ENCODE measurements around the gene GABRG3.

DNA sequence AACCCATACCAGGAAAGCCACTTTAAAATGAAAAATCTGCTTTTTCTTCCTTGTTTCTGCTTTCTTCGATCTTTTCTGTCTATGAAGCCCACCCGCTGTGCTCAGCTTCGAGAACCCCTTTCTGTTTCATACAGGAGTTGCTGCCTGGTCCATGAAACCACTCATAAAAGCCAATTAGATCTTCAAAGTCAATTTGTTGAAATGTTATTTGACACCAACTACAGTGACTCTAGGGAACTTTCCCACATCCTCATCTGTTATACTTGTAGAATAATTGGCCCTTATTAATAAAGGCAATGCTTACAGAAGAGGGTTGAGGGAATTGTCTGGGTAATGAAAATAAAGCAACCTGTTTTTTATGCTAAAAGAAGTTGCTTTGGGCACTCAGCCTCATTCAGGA, 604.5 kb downstream of the GABRG3 start:
- TF ChIP-seq, protein P1, sequence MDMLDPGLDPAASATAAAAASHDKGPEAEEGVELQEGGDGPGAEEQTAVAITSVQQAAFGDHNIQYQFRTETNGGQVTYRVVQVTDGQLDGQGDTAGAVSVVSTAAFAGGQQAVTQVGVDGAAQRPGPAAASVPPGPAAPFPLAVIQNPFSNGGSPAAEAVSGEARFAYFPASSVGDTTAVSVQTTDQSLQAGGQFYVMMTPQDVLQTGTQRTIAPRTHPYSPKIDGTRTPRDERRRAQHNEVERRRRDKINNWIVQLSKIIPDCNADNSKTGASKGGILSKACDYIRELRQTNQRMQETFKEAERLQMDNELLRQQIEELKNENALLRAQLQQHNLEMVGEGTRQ (IDR thresholded peaks at IDR 0.05; ENCODE audit: borderline replicate concordance, low read depth, low read length) = no peak
- TF ChIP-seq JUND (IDR thresholded peaks at IDR 0.05; ENCODE audit: low read depth, low read length) (no peak), BRCA1 (IDR thresholded peaks at IDR 0.05; ENCODE audit: low read depth, low read length) (no peak), NFYA (IDR thresholded peaks at IDR 0.05; ENCODE audit: borderline replicate concordance, low read depth, low read length) (no peak), CREB1 (IDR thresholded peaks at IDR 0.05; ENCODE audit: low read depth) (no peak), POLR2A (IDR thresholded peaks at IDR 0.05; ENCODE audit: low read depth, low read length) (no peak), POLR2AphosphoS5 (IDR thresholded peaks at IDR 0.05; ENCODE audit: low read length) (no peak), CBX5 (IDR thresholded peaks at IDR 0.05; ENCODE audit: low read depth) (no peak), NBN (IDR thresholded peaks at IDR 0.05) (no peak), ETV6 (conservative IDR thresholded peaks at IDR 0.05 in 1 of 2, IDR thresholded peaks at IDR 0.05 in 1 of 2; ENCODE audit: borderline replicate concordance in 1 of 2, low read depth in 1 of 2) (no peak), GATAD2B (conservative IDR thresholded peaks at IDR 0.05; ENCODE audit: low read depth) (no peak)
- TF ChIP-seq, protein P2, sequence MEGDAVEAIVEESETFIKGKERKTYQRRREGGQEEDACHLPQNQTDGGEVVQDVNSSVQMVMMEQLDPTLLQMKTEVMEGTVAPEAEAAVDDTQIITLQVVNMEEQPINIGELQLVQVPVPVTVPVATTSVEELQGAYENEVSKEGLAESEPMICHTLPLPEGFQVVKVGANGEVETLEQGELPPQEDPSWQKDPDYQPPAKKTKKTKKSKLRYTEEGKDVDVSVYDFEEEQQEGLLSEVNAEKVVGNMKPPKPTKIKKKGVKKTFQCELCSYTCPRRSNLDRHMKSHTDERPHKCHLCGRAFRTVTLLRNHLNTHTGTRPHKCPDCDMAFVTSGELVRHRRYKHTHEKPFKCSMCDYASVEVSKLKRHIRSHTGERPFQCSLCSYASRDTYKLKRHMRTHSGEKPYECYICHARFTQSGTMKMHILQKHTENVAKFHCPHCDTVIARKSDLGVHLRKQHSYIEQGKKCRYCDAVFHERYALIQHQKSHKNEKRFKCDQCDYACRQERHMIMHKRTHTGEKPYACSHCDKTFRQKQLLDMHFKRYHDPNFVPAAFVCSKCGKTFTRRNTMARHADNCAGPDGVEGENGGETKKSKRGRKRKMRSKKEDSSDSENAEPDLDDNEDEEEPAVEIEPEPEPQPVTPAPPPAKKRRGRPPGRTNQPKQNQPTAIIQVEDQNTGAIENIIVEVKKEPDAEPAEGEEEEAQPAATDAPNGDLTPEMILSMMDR (IDR thresholded peaks at IDR 0.05 in 2 of 3, conservative IDR thresholded peaks at IDR 0.05 in 1 of 3; ENCODE audit: control insufficient read depth in 2 of 3, extremely low read depth in 1 of 3, insufficient read depth in 1 of 3, low read depth in 3 of 3, low read length in 3 of 3) = no peak
- TF ChIP-seq, protein P3, sequence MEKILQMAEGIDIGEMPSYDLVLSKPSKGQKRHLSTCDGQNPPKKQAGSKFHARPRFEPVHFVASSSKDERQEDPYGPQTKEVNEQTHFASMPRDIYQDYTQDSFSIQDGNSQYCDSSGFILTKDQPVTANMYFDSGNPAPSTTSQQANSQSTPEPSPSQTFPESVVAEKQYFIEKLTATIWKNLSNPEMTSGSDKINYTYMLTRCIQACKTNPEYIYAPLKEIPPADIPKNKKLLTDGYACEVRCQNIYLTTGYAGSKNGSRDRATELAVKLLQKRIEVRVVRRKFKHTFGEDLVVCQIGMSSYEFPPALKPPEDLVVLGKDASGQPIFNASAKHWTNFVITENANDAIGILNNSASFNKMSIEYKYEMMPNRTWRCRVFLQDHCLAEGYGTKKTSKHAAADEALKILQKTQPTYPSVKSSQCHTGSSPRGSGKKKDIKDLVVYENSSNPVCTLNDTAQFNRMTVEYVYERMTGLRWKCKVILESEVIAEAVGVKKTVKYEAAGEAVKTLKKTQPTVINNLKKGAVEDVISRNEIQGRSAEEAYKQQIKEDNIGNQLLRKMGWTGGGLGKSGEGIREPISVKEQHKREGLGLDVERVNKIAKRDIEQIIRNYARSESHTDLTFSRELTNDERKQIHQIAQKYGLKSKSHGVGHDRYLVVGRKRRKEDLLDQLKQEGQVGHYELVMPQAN (conservative IDR thresholded peaks at IDR 0.05) = no peak
